GM10248 (cell line): ENCODE results near the gene ZNF429.

Source experiments
- CTCF ChIA-PET: fragments of 300-600 bp; sonication (Branson Sonifier 250); formaldehyde crosslinking; extraction: SDS; loops from one replicate; lab custom pipeline; 2021; ENCODE audit warnings: antibody characterized with exemption; lab: Yijun Ruan, JAX
- POLR2A ChIA-PET: fragments of 350-650 bp; sonication (Branson Sonifier 250); formaldehyde crosslinking; extraction: SDS; loops from one replicate; lab custom pipeline; 2020; ENCODE audit warnings: antibody characterized with exemption; lab: Yijun Ruan, JAX
- DNase-seq: peaks from one replicate; pipeline ENCODE4 v3.0.0; 2012; ENCODE audit errors: extremely low spot score
- TF ChIP-seq, protein P1 (sequence below): IDR thresholded peaks from 2 replicates; pipeline ENCODE4 v1.5.1; 2012; ENCODE audit warnings: mild to moderate bottlenecking, low read depth; ENCODE audit errors: extremely low read depth, missing control alignments, control extremely low read depth

ZNF429 gene

DNA sequence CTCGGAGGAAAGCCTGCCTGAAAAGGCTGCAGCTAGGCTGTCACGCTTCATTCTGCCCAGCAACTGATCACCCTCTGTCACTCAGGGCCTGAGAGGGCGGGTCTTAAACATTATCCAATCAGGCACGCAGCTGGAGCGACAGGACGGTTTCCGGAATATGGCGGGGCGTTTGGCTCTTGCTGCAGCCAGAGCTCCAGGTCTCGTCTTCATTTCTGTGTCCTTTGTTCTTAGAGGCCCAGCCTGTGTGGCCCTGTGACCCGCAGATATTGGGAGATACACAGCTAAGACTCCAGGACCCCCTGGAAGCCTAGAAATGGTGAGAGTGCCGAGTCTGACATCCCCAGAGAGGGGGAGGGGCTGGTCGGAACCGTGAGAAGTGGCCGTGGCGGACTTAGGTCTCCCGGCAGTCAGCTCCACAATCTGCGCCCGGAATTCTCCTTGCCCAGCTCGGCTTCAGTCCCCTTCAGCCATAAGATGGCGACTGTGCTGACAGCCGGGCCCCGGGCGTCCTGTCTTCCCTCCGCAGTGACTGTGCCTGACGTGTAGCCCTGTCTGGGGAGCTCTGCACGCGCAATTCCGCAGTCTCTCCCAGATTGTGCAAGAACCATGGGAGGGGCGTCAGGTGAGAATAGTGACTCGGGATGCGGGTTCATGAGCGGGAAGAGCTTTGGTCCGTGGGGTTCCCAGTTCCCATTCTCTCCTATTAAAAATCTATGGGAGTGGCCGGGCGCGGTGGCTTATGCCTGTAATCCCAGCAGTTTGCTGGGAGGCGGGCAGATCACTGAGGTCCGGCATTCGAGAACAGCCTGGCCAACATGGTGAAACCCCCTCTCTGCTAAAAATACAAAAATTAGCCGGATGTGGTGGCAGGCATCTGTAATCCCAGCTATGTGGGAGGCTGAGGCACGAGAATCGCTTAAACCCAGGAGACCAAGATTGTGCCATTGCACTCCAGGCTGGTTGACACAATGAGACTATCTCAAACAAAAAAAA is at the start of gene ZNF429:
TSS of gene ZNF429 (plus strand) at position 144 of the 993 bp plus-strand sequence. CDS start at position 314, 170 bp downstream.
- TF ChIP-seq, protein P1, sequence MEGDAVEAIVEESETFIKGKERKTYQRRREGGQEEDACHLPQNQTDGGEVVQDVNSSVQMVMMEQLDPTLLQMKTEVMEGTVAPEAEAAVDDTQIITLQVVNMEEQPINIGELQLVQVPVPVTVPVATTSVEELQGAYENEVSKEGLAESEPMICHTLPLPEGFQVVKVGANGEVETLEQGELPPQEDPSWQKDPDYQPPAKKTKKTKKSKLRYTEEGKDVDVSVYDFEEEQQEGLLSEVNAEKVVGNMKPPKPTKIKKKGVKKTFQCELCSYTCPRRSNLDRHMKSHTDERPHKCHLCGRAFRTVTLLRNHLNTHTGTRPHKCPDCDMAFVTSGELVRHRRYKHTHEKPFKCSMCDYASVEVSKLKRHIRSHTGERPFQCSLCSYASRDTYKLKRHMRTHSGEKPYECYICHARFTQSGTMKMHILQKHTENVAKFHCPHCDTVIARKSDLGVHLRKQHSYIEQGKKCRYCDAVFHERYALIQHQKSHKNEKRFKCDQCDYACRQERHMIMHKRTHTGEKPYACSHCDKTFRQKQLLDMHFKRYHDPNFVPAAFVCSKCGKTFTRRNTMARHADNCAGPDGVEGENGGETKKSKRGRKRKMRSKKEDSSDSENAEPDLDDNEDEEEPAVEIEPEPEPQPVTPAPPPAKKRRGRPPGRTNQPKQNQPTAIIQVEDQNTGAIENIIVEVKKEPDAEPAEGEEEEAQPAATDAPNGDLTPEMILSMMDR: no peak
- DNase-seq: peak; percentile 93
- POLR2A ChIA-PET: interaction anchor here (0.5 to 1.4 kb wide), 5 partner anchors 63 to 287 kb away, joined by 3 to 5 read pairs (median 3); partner anchors contain the start of genes ZNF100 and ZNF493
- CTCF ChIA-PET: interaction anchor here (0.8 to 1.5 kb wide), 7 partner anchors 10 to 177 kb away, joined by 3 to 5 read pairs (median 3); partner anchors contain the start of gene ZNF708

DNA sequence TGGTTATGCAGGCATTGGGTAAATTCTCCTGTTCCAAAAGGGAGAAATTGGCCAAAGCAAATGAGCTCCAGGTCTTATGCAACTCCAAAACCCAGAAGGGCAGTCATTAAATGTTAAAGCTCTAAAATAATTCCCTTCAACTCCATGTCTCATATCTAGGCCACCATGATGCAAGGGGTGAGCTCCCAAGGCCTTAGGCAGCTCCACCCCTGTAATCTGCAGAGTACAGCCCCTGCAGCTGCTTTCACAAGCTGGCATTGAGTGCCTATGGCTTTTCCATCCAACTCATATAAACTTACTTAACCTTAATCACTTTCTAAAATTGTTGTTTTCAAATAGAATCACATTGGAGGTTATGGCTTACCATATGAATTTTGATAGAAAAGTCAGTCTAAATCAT is 44.7 kb upstream of the ZNF429 start:
- no peak for DNase-seq
- ChIA-PET POLR2A (no interaction called here), CTCF (no interaction called here)
- TF ChIP-seq, protein P1: no peak

DNA sequence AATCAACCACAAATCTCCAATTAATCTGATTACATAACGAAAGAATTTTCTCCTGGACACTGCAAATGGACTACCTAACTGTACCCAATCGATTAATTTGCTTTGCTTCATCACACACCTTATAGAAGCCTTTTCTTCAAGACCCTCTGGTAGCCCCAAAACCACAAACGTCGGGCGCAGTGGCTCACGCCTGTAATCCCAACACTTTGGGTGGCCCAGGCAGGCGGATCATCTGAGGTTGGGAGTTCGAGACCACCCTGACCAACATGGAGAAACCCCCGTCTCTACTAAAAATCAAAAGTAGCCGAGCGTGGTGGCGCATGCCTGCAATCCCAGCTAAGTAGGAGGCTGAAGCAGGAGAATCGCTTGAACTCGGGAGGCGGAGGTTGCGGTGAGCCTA is 42.9 kb upstream of the ZNF429 start:
- ChIA-PET CTCF (no interaction called here), POLR2A (no interaction called here)
- TF ChIP-seq, protein P1: no peak
- no peak for DNase-seq

DNA sequence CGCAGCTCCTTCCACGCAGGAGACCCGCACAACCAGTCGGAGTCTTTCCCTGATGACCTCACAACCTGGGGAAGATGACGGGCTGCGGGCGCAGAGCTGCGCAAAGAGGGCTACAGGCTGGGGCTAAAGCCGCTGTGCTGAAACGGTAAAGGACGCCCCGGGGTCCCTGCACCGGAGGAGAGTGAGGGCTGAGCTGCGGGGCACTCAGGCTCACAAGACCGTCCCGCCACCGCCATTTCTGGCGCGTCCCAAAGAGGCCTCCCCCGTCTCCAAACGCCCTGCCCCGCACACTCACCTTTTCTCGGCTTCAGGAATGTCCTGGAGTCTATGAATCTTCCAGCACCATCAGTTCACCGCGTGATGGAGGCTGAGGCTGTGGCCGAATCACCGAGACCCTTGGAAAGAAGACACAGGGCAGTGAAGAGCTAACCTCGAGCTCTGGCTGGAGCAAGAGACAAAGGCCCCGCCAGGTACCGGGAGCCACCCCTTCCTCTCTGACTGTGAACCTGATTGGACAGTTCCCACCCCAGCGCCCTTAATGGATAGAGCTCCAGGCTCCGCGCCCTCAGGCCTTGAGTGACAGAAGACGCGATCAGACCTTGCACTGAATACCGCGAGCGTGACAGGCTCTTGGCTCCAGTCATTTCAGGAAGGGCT is 41.8 kb upstream of the ZNF429 start:
- DNase-seq: peak; percentile 74
- ChIA-PET POLR2A (no interaction called here), CTCF (no interaction called here)
- TF ChIP-seq, protein P1: no peak

DNA sequence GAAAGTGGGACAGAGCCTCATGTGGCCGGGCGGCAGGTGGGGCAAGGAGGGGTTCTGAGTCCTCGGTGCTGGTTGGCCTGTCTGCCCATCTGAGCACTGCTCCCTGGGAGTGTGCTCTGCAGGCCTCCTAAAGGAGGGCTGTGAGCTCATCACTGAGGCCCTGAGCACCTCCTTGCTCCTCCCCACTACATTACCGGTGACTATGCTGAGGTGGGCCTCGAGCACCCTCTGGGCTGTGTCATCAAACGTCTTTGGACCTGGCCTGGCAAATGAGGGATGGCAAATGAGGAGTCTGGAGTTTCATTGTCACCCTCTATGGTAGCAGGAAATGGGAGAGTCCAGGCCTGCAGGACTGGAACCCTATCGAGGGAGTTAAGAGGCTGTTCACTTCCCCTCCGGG is 38.8 kb upstream of the ZNF429 start:
- DNase-seq: no peak
- TF ChIP-seq, protein P1: no peak
- ChIA-PET CTCF (interaction anchor here (0.8 kb wide), 1 partner anchor 12 kb away, joined by 3 read pairs; no protein-coding TSS in a partner anchor), POLR2A (no interaction called here)

DNA sequence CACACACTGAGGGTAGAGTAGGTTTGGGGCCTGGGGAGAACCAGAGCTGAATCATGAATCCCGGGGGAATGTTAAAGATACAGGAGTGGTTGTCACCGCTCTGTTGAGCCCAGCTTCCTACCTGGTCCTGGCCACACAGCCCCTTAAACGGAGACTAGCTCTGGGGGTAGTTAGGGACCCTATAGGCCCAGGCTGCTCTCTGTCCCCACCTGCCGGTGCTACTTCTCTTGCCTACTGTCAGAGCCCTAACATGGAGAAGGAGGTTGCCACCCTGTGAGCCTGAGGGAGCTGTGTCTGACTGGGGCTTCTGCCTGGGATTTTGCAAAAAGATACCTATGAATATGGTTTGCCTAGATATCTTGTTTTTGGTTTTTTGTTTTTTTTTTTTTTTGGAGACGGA is 36.6 kb upstream of the ZNF429 start:
- POLR2A ChIA-PET: no interaction called here
- TF ChIP-seq, protein P1: no peak
- CTCF ChIA-PET: no interaction called here
- no peak for DNase-seq
